Natural killer cell (primary cell): Measurements from ENCODE around the gene RRAGA. TPM values are rescaled to one million over a fixed set of nuclear protein-coding genes. Genes with fewer than 3 reads are reported as not detected.
"Not testable (repeated sequence)": the region's sequence is repeated elsewhere in the genome, so short reads cannot be mapped to it uniquely, and the experiment has no call there.

Experiments
- ATAC-seq, 3 donors: fragments of 150-1000 bp in 2 of 3; fragments of 200-7000 bp in 1 of 3; cut with Tn5 transposase; 1 replicate in 1 of 3; 2 replicates in 2 of 3; pipeline ENCODE4 v1.10.0; 2021; ENCODE audit warnings: mild to moderate bottlenecking in 2 of 3, moderate library complexity in 2 of 3
- DNase-seq, 2 donors: peaks; one replicate each; pipeline versions ENCODE4 v3.0.0 to v3.0.0-alpha.2; 2013 to 2021; ENCODE audit warnings: mixed read lengths in 1 of 2
- H3K27ac ChIP-seq: one replicate; pipeline ENCODE4 v1.5.1; 2013; ENCODE audit warnings: mild to moderate bottlenecking, low read length
- H3K27me3 ChIP-seq: one replicate; pipeline ENCODE4 v1.6.1; 2013; ENCODE audit warnings: low read length; ENCODE audit not compliant: control insufficient read depth, insufficient read depth
- H3K36me3 ChIP-seq: one replicate; pipeline ENCODE4 v1.6.1; 2013; ENCODE audit warnings: low read length; ENCODE audit not compliant: control insufficient read depth, insufficient read depth
- H3K4me1 ChIP-seq: one replicate; pipeline ENCODE4 v1.6.1; 2013; ENCODE audit warnings: low read length; ENCODE audit not compliant: control insufficient read depth, insufficient read depth
- H3K4me3 ChIP-seq: one replicate; pipeline ENCODE4 v1.5.1; 2013; ENCODE audit warnings: low read length
- H3K9me3 ChIP-seq: one replicate; pipeline ENCODE4 v1.6.1; 2013; ENCODE audit warnings: low read length; ENCODE audit not compliant: control insufficient read depth, insufficient read depth
- H3K27ac Mint-ChIP-seq, 2 donors: one replicate each; pipeline ENCODE4 v1.8.0; 2022; ENCODE audit warnings: mild to moderate bottlenecking in 2 of 2, mixed read lengths in 2 of 2, moderate library complexity in 1 of 2
- H3K27me3 Mint-ChIP-seq, 2 donors: one replicate each; pipeline ENCODE4 v1.8.0; 2022; ENCODE audit warnings: low read depth in 2 of 2, mixed read lengths in 2 of 2
- H3K36me3 Mint-ChIP-seq: one replicate; pipeline ENCODE4 v1.8.0; 2022; ENCODE audit warnings: mixed read lengths
- H3K4me1 Mint-ChIP-seq, 2 donors: one replicate each; pipeline ENCODE4 v1.8.0; 2022; ENCODE audit warnings: mixed read lengths in 2 of 2
- H3K4me3 Mint-ChIP-seq: one replicate; pipeline ENCODE4 v1.8.0; 2022; ENCODE audit warnings: mild to moderate bottlenecking, moderate library complexity, mixed read lengths
- H3K9me3 Mint-ChIP-seq, 2 donors: one replicate each; pipeline ENCODE4 v1.8.0; 2022; ENCODE audit warnings: mixed read lengths in 2 of 2
- CTCF ChIP-seq: fragments of 200-600 bp; IDR thresholded peaks from one replicate; pipeline ENCODE4 v1.8.0; 2022; ENCODE audit warnings: antibody characterized with exemption
- WGBS: methylation state at CpG from one replicate; pipeline ENCODE4 v1.1.7; 2013; ENCODE audit warnings: missing lambda C conversion rate; ENCODE audit not compliant: insufficient coverage; 5-methylcytosine and 5-hydroxymethylcytosine counted together
- intact Hi-C: fragments of 100-400 bp; cut with micrococcal nuclease; formaldehyde crosslinking; loops from one replicate; pipeline ENCODE4 v1.14.2; 2022
- total RNA-seq, 4 donors: library from RNA; stranded (reverse); fragments of 120-200 nt in 1 of 4; gene quantifications; one replicate each; pipeline versions ENCODE4 v1.2.3 to v1.2.4, GENCODE V29; 2013 to 2022

The RRAGA gene
- total RNA-seq, 3 donors from 2014 or later (not counting 1 experiment from before 2014, with no cell fraction given) = 39.0 to 43.9 (median 41.5) TPM

DNA sequence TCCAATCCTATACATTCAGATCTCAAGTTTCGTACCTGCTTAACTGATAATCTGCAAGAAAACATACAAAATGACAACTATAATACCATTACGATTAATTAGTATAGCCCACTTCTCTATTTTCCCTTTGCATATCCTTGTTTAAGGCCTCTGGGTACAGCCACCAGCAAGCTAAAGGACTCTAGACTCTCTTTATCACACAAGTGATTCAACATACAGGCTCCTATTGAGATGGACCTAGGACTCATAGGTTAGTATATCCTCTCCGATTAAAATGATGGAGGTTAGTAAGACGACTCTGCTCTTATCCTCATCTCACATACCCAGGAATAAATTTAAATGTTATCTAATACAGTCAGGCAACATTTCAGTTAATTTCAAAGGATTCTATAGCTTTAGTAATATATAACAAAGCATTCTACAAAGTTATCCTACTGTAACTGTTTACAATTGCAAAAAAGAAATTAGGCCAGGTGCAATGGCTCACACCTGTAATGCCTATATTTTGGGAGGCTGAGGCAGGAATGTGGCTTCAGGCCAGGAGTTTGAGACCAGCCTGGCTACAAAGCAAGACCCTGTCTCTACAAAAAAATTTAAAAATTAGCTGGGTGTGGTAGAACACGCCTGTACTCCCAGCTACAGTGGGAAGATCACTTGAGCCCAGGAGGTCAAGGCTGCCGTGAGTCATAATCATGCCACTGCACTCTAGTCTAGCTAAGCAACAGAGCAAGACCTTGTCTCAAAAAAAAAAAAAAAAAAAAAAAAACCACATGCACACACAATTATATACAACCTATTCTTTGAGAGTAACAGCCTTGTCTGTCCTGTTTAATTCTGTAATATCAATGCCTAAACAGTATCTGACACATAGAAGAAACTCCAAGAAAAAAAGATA, 38.1 kb downstream of the RRAGA start:
- no peaks in the 10 kb centered on the region for H3K9me3 Mint-ChIP-seq
- H3K4me3 ChIP-seq = no peak overlapping the region
- H3K4me1 ChIP-seq = no peaks in the 10 kb centered on the region
- intact Hi-C loops = no loop called here
- no peak overlapping the region for H3K27ac Mint-ChIP-seq
- no peaks in the 10 kb centered on the region for H3K9me3 ChIP-seq
- no peaks in the 10 kb centered on the region for H3K27me3 ChIP-seq
- DNase-seq = no peak
- no peaks in the 10 kb centered on the region for H3K36me3 Mint-ChIP-seq
- no peak overlapping the region for H3K27ac ChIP-seq
- H3K36me3 ChIP-seq = peaks cover 58% of the 10 kb centered on the region
- H3K4me3 Mint-ChIP-seq = no peak overlapping the region
- 93% methylated on average over 4 of the region's 6 CpGs for WGBS
- ATAC-seq = no peak
- no peaks in the 10 kb centered on the region for H3K27me3 Mint-ChIP-seq
- H3K4me1 Mint-ChIP-seq = peaks cover 0 to 4% of the 10 kb centered on the region in 2 donors
- no peak for TF ChIP-seq CTCF

DNA sequence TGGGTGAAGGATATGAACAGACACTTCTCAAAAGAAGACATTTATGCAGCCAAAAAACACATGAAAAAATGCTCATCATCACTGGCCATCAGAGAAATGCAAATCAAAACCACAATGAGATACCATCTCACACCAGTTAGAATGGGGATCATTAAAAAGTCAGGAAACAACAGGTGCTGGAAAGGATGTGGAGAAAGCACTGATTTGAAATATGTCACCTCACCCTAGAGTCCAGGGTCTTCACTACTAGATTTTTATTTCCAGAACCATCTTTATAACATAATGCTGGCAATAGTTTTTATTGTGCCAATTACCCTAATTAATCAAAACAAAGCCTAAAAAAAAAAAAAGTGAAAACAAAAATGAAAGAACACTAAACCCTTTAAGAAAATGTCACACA, 48.2 kb downstream of the RRAGA start:
- not testable (repeated sequence) for H3K4me3 ChIP-seq, ATAC-seq, H3K9me3 ChIP-seq

More for the DNA sequence above, 48.2 kb downstream of the RRAGA start:
- H3K27me3 Mint-ChIP-seq, H3K4me3 Mint-ChIP-seq, H3K27ac ChIP-seq, DNase-seq, H3K36me3 Mint-ChIP-seq, H3K9me3 Mint-ChIP-seq, H3K27me3 ChIP-seq, intact Hi-C loops: not testable (repeated sequence)
- Mint-ChIP-seq H3K4me1 (peaks cover 19 to 25% of the 10 kb centered on the region in 2 donors), H3K27ac (peak overlapping the region; percentile 60 to 70)
- peaks cover 40% of the 10 kb centered on the region for H3K36me3 ChIP-seq
- H3K4me1 ChIP-seq = peaks cover 14% of the 10 kb centered on the region

Other genes with a start within 250 kb of the RRAGA start
- under 1 TPM in 2 of 3 donors, not detected in 1; 0.21 to 0.28 TPM for gene SAXO1, start 16.2 kb upstream of the RRAGA start, total RNA-seq
- 10 to 100 TPM; 14.6 to 18.3 (median 14.9) TPM for gene HAUS6, start 53.5 kb downstream of the RRAGA start, total RNA-seq
- 100 to 1,000 TPM in 2 of 3 donors, 10 to 100 TPM in 1; 87.9 to 103 (median 102) TPM for gene PLIN2, start 78.1 kb downstream of the RRAGA start, total RNA-seq
- 100 to 1,000 TPM in 2 of 3 donors, 10 to 100 TPM in 1; 82.6 to 115 (median 100) TPM for gene DENND4C, start 181.3 kb downstream of the RRAGA start, total RNA-seq